CD14-positive monocyte (primary cell): ENCODE measurements around the gene SIDT2. TPM values are rescaled to one million over a fixed set of nuclear protein-coding genes. Genes with fewer than 3 reads are reported as not detected.

Experiments used
- DNase-seq, 3 donors: peaks; one replicate each; pipeline ENCODE4 v3.0.0-alpha.2; 2011 to 2022
- H2AFZ ChIP-seq: 2 replicates; pipeline ENCODE4 v1.6.0; 2012; ENCODE audit warnings: mild to moderate bottlenecking, low read depth, low read length, inconsistent platforms; ENCODE audit not compliant: insufficient read depth, poor library complexity, severe bottlenecking
- H3K27ac ChIP-seq, 2 donors: 1 replicate in 1 of 2; 2 replicates in 1 of 2; pipeline ENCODE4 v1.5.1; 2012 to 2013; ENCODE audit warnings: low read length in 2 of 2, control low read depth in 1 of 2, inconsistent platforms in 1 of 2, low read depth in 1 of 2, mild to moderate bottlenecking in 1 of 2
- H3K27me3 ChIP-seq, 2 donors: one replicate each; pipeline versions ENCODE4 v1.6.0 to v1.6.1; 2011 to 2013; ENCODE audit warnings: low read length in 2 of 2; ENCODE audit not compliant: control insufficient read depth in 2 of 2, insufficient read depth in 2 of 2
- H3K36me3 ChIP-seq, 2 donors: replicated peaks in 1 of 2; 1 replicate in 1 of 2; 2 replicates in 1 of 2; pipeline versions ENCODE4 v1.5.1 to v1.6.1; 2012 to 2013; ENCODE audit warnings: low read length in 2 of 2, control low read depth in 1 of 2, inconsistent platforms in 1 of 2, mild to moderate bottlenecking in 1 of 2; ENCODE audit not compliant: insufficient read depth in 2 of 2, control insufficient read depth in 1 of 2
- H3K4me1 ChIP-seq, 2 donors: 1 replicate in 1 of 2; 2 replicates in 1 of 2; pipeline versions ENCODE4 v1.5.1 to v1.6.1; 2012 to 2013; ENCODE audit warnings: low read length in 2 of 2, control low read depth in 1 of 2, inconsistent platforms in 1 of 2, mild to moderate bottlenecking in 1 of 2, moderate library complexity in 1 of 2; ENCODE audit not compliant: insufficient read depth in 2 of 2, control insufficient read depth in 1 of 2
- H3K4me2 ChIP-seq: replicated peaks from 2 replicates; pipeline ENCODE3; 2012; ENCODE audit warnings: low read length, moderate library complexity, mild to moderate bottlenecking; ENCODE audit not compliant: poor library complexity, severe bottlenecking; ENCODE audit errors: extremely low read depth
- H3K4me3 ChIP-seq, 3 experiments: fragments of 200-600 bp in 1 of 3; sonication (generic) in 1 of 3; replicated peaks in 1 of 3; 1 replicate in 2 of 3; 2 replicates in 1 of 3; pipeline ENCODE4 v1.5.1; 2011 to 2013; ENCODE audit warnings: low read length in 3 of 3, mild to moderate bottlenecking in 3 of 3, control low read depth in 2 of 3, low read depth in 2 of 3, inconsistent platforms in 1 of 3, moderate library complexity in 1 of 3
- H3K79me2 ChIP-seq: 2 replicates; pipeline ENCODE4 v1.6.0; 2012; ENCODE audit warnings: mild to moderate bottlenecking, control low read depth, inconsistent platforms, low read length, moderate library complexity; ENCODE audit not compliant: insufficient read depth
- H3K9ac ChIP-seq: 2 replicates; pipeline ENCODE4 v1.6.0; 2017; ENCODE audit warnings: low read length, mild to moderate bottlenecking; ENCODE audit not compliant: insufficient read depth, poor library complexity, severe bottlenecking
- H3K9me3 ChIP-seq, 2 donors: replicated peaks in 1 of 2; 1 replicate in 1 of 2; 2 replicates in 1 of 2; pipeline versions ENCODE4 v1.5.1 to v1.6.1; 2012 to 2013; ENCODE audit warnings: low read length in 2 of 2, control low read depth in 1 of 2; ENCODE audit not compliant: control insufficient read depth in 1 of 2, insufficient read depth in 1 of 2
- H4K20me1 ChIP-seq: 2 replicates; pipeline ENCODE4 v1.6.0; 2012; ENCODE audit warnings: mild to moderate bottlenecking, low read length, control low read depth, moderate library complexity; ENCODE audit not compliant: insufficient read depth
- H3K27ac Mint-ChIP-seq, 7 donors: one replicate each; pipeline ENCODE4 v1.8.0; 2020; ENCODE audit warnings: mild to moderate bottlenecking in 7 of 7, mixed read lengths in 7 of 7, moderate library complexity in 6 of 7, inconsistent platforms in 2 of 7
- H3K27me3 Mint-ChIP-seq, 3 donors: one replicate each; pipeline ENCODE4 v1.8.0; 2021 to 2022; ENCODE audit warnings: low read depth in 3 of 3, mild to moderate bottlenecking in 3 of 3, mixed read lengths in 3 of 3, moderate library complexity in 3 of 3, inconsistent platforms in 1 of 3
- H3K36me3 Mint-ChIP-seq, 2 donors: one replicate each; pipeline ENCODE4 v1.8.0; 2020; ENCODE audit warnings: mixed read lengths in 2 of 2, inconsistent platforms in 1 of 2, mild to moderate bottlenecking in 1 of 2
- H3K4me1 Mint-ChIP-seq: one replicate; pipeline ENCODE4 v1.8.0; 2020; ENCODE audit warnings: mild to moderate bottlenecking, mixed read lengths
- H3K4me3 Mint-ChIP-seq, 2 donors: one replicate each; pipeline ENCODE4 v1.8.0; 2020; ENCODE audit warnings: mild to moderate bottlenecking in 2 of 2, mixed read lengths in 2 of 2, moderate library complexity in 1 of 2
- H3K9me3 Mint-ChIP-seq, 7 donors: one replicate each; pipeline ENCODE4 v1.8.0; 2020 to 2022; ENCODE audit warnings: mixed read lengths in 7 of 7, mild to moderate bottlenecking in 6 of 7, moderate library complexity in 6 of 7, inconsistent platforms in 2 of 7
- CTCF ChIP-seq: fragments of 200-600 bp; IDR thresholded peaks from one replicate; pipeline ENCODE4 v1.8.0; 2022; ENCODE audit warnings: antibody characterized with exemption, mild to moderate bottlenecking
- WGBS: methylation state at CpG from one replicate; pipeline ENCODE4 v1.1.5; 2013; ENCODE audit warnings: missing lambda C conversion rate; ENCODE audit not compliant: insufficient coverage; 5-methylcytosine and 5-hydroxymethylcytosine counted together
- intact Hi-C, 2 donors: fragments of 100-400 bp; cut with micrococcal nuclease; formaldehyde crosslinking; loops; one replicate each; pipeline versions ENCODE4 v1.15.0 to v1.15.1; 2023
- polyA plus RNA-seq, 3 donors: library from polyadenylated mRNA; depleted of rRNA in 1 of 3; unstranded in 2 of 3; stranded (reverse) in 1 of 3; fragments of 300-500 nt in 2 of 3; fragments of >200 nt in 1 of 3; fragmentation: Illumina TruSeq in 2 of 3; gene quantifications; 1 replicate in 2 of 3; 2 replicates in 1 of 3; pipeline ENCODE4 v1.2.3, GENCODE V29; 2012 to 2021

The SIDT2 gene
- polyA plus RNA-seq, 3 donors = 21.8 to 177 (median 41.8) TPM

GRCh38 chr11:117192401-117192875 is 13.9 kb downstream of the SIDT2 start:
- H2AFZ ChIP-seq = no peak overlapping the region
- H3K27me3 Mint-ChIP-seq = peaks cover 0 to 3% (median 2%) of the 10 kb centered on the region in 3 donors
- no peak overlapping the region for H3K9ac ChIP-seq
- H3K36me3 Mint-ChIP-seq = peaks cover 79 to 99% of the 10 kb centered on the region in 2 donors
- H3K4me3 ChIP-seq = no peak overlapping the region
- no peak overlapping the region for H3K4me2 ChIP-seq
- no peak for TF ChIP-seq CTCF
- H3K4me1 ChIP-seq = peaks cover 51 to 55% of the 10 kb centered on the region in 2 donors
- H3K27ac ChIP-seq = peak overlapping the region in 1 of 2 donors; percentile 41
- 97% methylated on average over 5 of the region's 17 CpGs for WGBS
- H3K9me3 ChIP-seq = no peaks in the 10 kb centered on the region
- H3K27me3 ChIP-seq = no peaks in the 10 kb centered on the region
- H4K20me1 ChIP-seq = no peaks in the 10 kb centered on the region
- DNase-seq = no peak
- no peak overlapping the region for H3K4me3 Mint-ChIP-seq
- H3K4me1 Mint-ChIP-seq = peaks cover 50% of the 10 kb centered on the region
- intact Hi-C loops = no loop called here
- peak overlapping the region in 1 of 7 donors; percentile 58 for H3K27ac Mint-ChIP-seq
- peaks cover 0 to 2% (median 0%) of the 10 kb centered on the region in 7 donors for H3K9me3 Mint-ChIP-seq
- H3K79me2 ChIP-seq = peaks cover 7% of the 10 kb centered on the region
- H3K36me3 ChIP-seq = peaks cover 73 to 80% of the 10 kb centered on the region in 2 donors

GRCh38 chr11:117193130-117194020 is 14.8 kb downstream of the SIDT2 start:
- no peak overlapping the region for H3K9ac ChIP-seq
- H3K9me3 ChIP-seq = no peaks in the 10 kb centered on the region
- DNase-seq = no peak
- no peak overlapping the region for H3K4me2 ChIP-seq
- H2AFZ ChIP-seq = no peak overlapping the region
- no peaks in the 10 kb centered on the region for H3K79me2 ChIP-seq
- TF ChIP-seq CTCF = no peak
- no peaks in the 10 kb centered on the region for H3K27me3 ChIP-seq
- WGBS = 97% methylated on average over 11 of the region's 15 CpGs
- no peaks in the 10 kb centered on the region for H4K20me1 ChIP-seq
- H3K27ac Mint-ChIP-seq = peak overlapping the region in 2 of 7 donors; percentile 32 to 36
- H3K4me1 Mint-ChIP-seq = peaks cover 45% of the 10 kb centered on the region
- H3K4me3 Mint-ChIP-seq = no peak overlapping the region
- H3K36me3 Mint-ChIP-seq = peaks cover 77 to 99% of the 10 kb centered on the region in 2 donors
- H3K36me3 ChIP-seq = peaks cover 70 to 90% of the 10 kb centered on the region in 2 donors
- H3K4me3 ChIP-seq = no peak overlapping the region
- H3K4me1 ChIP-seq = peaks cover 42 to 45% of the 10 kb centered on the region in 2 donors
- peaks cover 0 to 3% (median under 1%) of the 10 kb centered on the region in 3 donors for H3K27me3 Mint-ChIP-seq
- peaks cover 0 to 3% (median 0%) of the 10 kb centered on the region in 7 donors for H3K9me3 Mint-ChIP-seq
- H3K27ac ChIP-seq = peak overlapping the region in 1 of 2 donors; percentile 41
- intact Hi-C loops = no loop called here
